ENCODE data around the gene INSIG1. TPM values are rescaled to one million over a fixed set of nuclear protein-coding genes. Genes with fewer than 3 reads are reported as not detected.

The INSIG1 gene
- total and polyA plus RNA-seq, 2 of the 4 experiments (the other 2 are of a cell fraction) = 19.0 to 26.0 TPM

DNA sequence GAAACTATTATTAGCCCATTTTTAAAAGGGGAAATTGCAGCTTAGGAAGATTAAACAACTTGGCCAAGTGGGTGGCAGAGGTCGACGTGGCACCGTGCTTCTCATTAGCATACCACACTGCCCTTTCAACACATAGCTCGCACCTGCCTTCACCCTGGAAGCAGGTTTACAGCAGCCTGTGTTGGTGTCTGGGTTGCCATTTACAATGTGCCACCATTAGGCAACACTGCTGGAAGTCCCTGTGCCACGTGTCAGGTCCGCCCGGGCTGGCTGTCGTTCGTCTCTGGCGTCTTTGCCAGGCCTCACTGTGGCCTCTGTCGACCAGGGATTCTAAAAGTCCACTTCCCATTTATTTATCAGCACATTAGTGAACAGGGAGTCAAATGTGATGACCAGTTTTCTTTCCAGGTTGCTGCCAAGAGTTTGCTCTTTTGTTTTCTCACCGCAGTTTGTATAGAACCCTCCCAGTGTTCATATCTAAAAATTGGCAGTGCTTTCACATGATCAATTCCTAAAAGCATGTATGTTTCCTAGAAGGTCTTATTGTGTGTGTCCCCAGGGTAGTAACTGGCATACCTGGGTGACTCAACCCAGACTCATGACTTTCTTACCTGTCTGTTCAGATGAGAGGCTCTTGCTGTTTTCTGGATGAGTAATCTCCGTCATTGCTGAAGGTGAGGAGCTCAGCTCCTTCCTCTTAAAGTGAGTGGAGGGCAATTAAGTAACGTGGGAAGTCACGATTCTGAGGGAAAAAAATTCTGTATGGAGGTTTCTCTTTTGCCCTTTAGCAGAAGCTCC lies 9.2 kb downstream of the INSIG1 start:
- no peak overlapping the region for H2AK9ac ChIP-seq (replicated peaks; ENCODE audit: low read depth, low read length, poor library complexity)
- H2BK20ac ChIP-seq (ENCODE audit: low read depth, low read length) = no peak overlapping the region
- dilution Hi-C loops (cut with HindIII; ENCODE audit: low sequenced_read_pairs, unreplicated experiment) = no loop called here
- no peak overlapping the region for H2AK5ac ChIP-seq (ENCODE audit: low read depth, low read length)
- BruUV-seq (replicated peaks) = no TSS peak
- H2BK15ac ChIP-seq (ENCODE audit: low read depth, low read length) = no peak overlapping the region
- ChIA-PET POLR2A (ENCODE audit: unreplicated experiment) (no interaction called here), CTCF (interaction anchor here (1.9 kb wide), 1 partner anchor 10 kb away, joined by 3 read pairs; no protein-coding TSS in a partner anchor)
- H3K4ac ChIP-seq (ENCODE audit: low read depth, low read length) = no peak overlapping the region
- in situ Hi-C loops (cut with MboI; ENCODE audit: low sequenced_read_pairs) = no loop called here
- H4K20me1 ChIP-seq (ENCODE audit: insufficient read depth, low read length) = no peaks in the 10 kb centered on the region
- no peak overlapping the region for H2BK5ac ChIP-seq (ENCODE audit: low read depth, low read length, poor library complexity, severe bottlenecking)
- no peak overlapping the region for H3K4me2 ChIP-seq (ENCODE audit: low read depth, low read length)
- no peak overlapping the region for H3K56ac ChIP-seq (ENCODE audit: extremely low read depth, insufficient read depth, low read length)
- H2BK120ac ChIP-seq (ENCODE audit: low read depth, low read length) = no peak overlapping the region
- no peaks in the 10 kb centered on the region for H3K27me3 ChIP-seq (ENCODE audit: control insufficient read depth, insufficient read depth, low read length)
- H3K27ac ChIP-seq (ENCODE audit: insufficient read depth, low read length) = no peak overlapping the region
- peaks cover 0 to 9% of the 10 kb centered on the region in 2 experiments; a peak in 1 of 4 replicates for H3K79me1 ChIP-seq (ENCODE audit: low read depth in 1 of 2, low read length in 2 of 2)
- H3K36me3 ChIP-seq (ENCODE audit: control insufficient read depth, insufficient read depth, low read length) = peaks cover 20% of the 10 kb centered on the region
- TF ChIP-seq RFX5 (IDR thresholded peaks at IDR 0.05; ENCODE audit: low read depth, low read length) (no peak), POLR2A (IDR thresholded peaks at IDR 0.05; ENCODE audit: low read depth, low read length) (peak; percentile 28; the same call in 1 of the 2 replicates)
- no peak overlapping the region for H4K91ac ChIP-seq (ENCODE audit: insufficient read depth, low read depth, low read length)
- intact Hi-C loops (cut with micrococcal nuclease) = no loop called here
- H3K4me1 ChIP-seq (ENCODE audit: control insufficient read depth, insufficient read depth, low read length) = no peaks in the 10 kb centered on the region
- DNase-seq (no peak), ATAC-seq (ENCODE audit: low read depth) (no peak)
- H3K9ac ChIP-seq (ENCODE audit: low read depth, low read length) = no peak overlapping the region
- no peak overlapping the region for H3K14ac ChIP-seq (replicated peaks; ENCODE audit: low read depth, low read length)
- WGBS, 2 experiments (ENCODE audit: extremely low coverage in 2 of 2, insufficient read length in 1 of 2) = 95% methylated on average over 4 of the region's 15 CpGs; no CpG with 5 or more reads in 1 of the 2 experiments
- H2AFZ ChIP-seq (replicated peaks; ENCODE audit: low read length, poor library complexity) = no peak overlapping the region
- no peaks in the 10 kb centered on the region; the same call in 1 of the 2 replicates for H3K9me1 ChIP-seq (ENCODE audit: insufficient read depth, low read length)
- no peak overlapping the region for H3K4me3 ChIP-seq (ENCODE audit: insufficient read depth, low read depth, low read length)
- no peak overlapping the region for H4K8ac ChIP-seq (ENCODE audit: low read depth in 2 of 2, low read length in 2 of 2)
- no peak overlapping the region for H4K5ac ChIP-seq (ENCODE audit: low read depth, low read length)
- no peak overlapping the region for H3K18ac ChIP-seq (ENCODE audit: low read depth, low read length)
- H3K9me3 ChIP-seq (ENCODE audit: control insufficient read depth, insufficient read depth, low read length) = no peaks in the 10 kb centered on the region
- no peak overlapping the region for H3K23ac ChIP-seq (ENCODE audit: low read depth, low read length)

All from IMR-90 (cell line).